Measurements from ENCODE around the gene LRP5. TPM values are rescaled to one million over a fixed set of nuclear protein-coding genes. Genes with fewer than 3 reads are reported as not detected.

The LRP5 gene
- total RNA-seq, 1 donor from 2014 or later: 20.2 TPM

DNA sequence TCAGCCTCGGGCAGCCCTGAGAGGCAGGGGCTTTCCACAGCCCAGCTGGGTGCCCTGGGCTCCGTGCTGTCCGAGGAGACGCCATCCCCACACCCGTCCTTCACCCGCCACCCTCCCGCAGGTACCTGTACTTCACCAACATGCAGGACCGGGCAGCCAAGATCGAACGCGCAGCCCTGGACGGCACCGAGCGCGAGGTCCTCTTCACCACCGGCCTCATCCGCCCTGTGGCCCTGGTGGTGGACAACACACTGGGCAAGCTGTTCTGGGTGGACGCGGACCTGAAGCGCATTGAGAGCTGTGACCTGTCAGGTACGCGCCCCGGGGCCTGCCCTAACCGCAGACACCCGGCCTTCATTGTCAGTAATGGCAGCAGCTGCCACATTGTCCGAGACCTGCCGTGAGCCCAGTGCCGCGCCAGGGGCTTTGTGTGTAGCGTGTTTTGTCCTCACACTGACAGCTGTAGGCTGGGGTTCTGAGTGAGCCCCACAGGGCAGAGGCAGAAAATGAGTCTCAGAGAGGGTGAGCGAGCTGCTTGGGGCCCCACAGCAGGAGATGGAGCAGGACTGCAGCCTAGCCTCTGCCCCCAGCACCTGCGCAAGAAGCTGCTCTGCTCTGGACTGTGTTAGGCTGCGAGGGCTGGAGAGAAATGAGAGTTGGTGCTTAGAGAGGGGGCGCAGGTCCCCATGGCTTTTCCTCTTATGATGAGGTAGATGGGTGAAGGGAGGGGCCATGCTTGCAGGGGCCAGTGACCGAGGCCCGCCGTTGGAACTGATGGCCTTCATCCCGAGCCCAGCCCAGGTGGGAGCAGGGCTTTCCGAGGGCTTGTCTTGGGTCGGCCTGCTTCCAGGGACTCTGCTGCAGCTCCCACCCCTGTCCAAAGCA, 112.8 kb downstream of the LRP5 start:
- H3K4me3 Mint-ChIP-seq (ENCODE audit: unreplicated experiment): no peak overlapping the region
- peaks cover 6% of the 10 kb centered on the region for H3K9me3 Mint-ChIP-seq (ENCODE audit: unreplicated experiment)
- TF ChIP-seq EZH2 (IDR thresholded peaks at IDR 0.05; ENCODE audit: insufficient read depth, low read length): no peak
- no peak for TF ChIP-seq CTCF (IDR thresholded peaks at IDR 0.05; ENCODE audit: insufficient read depth, low read depth, low read length)
- H3K27me3 Mint-ChIP-seq (ENCODE audit: low read depth, unreplicated experiment): no peaks in the 10 kb centered on the region
- no peaks in the 10 kb centered on the region for H3K4me1 Mint-ChIP-seq (ENCODE audit: low read depth, unreplicated experiment)
- H3K36me3 Mint-ChIP-seq (ENCODE audit: low read depth, unreplicated experiment): peaks cover 26% of the 10 kb centered on the region
- Histone ChIP-seq H3K9ac (ENCODE audit: low read length) (no peak overlapping the region), H3K4me1 (ENCODE audit: insufficient read depth, low read length) (no peaks in the 10 kb centered on the region), H3K27ac (ENCODE audit: low read depth, low read length) (no peak overlapping the region), H3K4me3 (ENCODE audit: insufficient read depth, low read depth, low read length) (no peak overlapping the region), H3K36me3 (ENCODE audit: insufficient read depth, low read length) (peaks cover 4% of the 10 kb centered on the region), H3K27me3 (ENCODE audit: insufficient read depth, low read length) (no peaks in the 10 kb centered on the region), H3K4me2 (ENCODE audit: low read length) (no peak overlapping the region), H4K20me1 (ENCODE audit: insufficient read depth, low read length) (peaks cover 12% of the 10 kb centered on the region), H3K9me3 (ENCODE audit: insufficient read depth, low read depth, low read length) (peaks cover 9% of the 10 kb centered on the region), H2AFZ (ENCODE audit: low read depth, low read length) (no peak overlapping the region), H3K79me2 (ENCODE audit: insufficient read depth, low read length) (peaks cover 2% of the 10 kb centered on the region)
- FAIRE-seq: no peak
- H3K27ac Mint-ChIP-seq (ENCODE audit: unreplicated experiment): no peak overlapping the region
- DNase-seq (ENCODE audit: low read depth): no peak

DNA sequence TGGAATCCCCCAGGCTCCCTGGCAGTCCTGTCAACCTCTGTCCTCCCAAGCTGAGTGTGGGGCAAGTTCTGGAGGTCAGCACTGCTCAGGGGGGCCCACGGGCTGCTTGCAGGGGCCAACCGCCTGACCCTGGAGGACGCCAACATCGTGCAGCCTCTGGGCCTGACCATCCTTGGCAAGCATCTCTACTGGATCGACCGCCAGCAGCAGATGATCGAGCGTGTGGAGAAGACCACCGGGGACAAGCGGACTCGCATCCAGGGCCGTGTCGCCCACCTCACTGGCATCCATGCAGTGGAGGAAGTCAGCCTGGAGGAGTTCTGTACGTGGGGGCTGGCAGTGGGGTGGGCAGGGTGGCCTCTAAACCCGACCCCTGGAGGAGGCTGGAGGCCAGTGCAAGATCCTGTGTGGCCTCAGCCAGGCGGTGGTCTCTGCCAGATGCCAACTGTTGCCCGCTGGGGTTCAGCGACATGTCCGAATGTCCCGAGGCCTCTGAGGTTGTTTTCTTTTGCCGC, 113.5 kb downstream of the LRP5 start:
- H3K9ac ChIP-seq (ENCODE audit: low read length): no peak overlapping the region
- no peak overlapping the region for H3K4me3 ChIP-seq (ENCODE audit: insufficient read depth, low read depth, low read length)
- H3K36me3 ChIP-seq (ENCODE audit: insufficient read depth, low read length): peaks cover 4% of the 10 kb centered on the region
- no peak for FAIRE-seq
- Mint-ChIP-seq H3K27ac (ENCODE audit: unreplicated experiment) (no peak overlapping the region), H3K9me3 (ENCODE audit: unreplicated experiment) (peaks cover 10% of the 10 kb centered on the region), H3K27me3 (ENCODE audit: low read depth, unreplicated experiment) (no peaks in the 10 kb centered on the region), H3K4me3 (ENCODE audit: unreplicated experiment) (no peak overlapping the region), H3K4me1 (ENCODE audit: low read depth, unreplicated experiment) (no peaks in the 10 kb centered on the region), H3K36me3 (ENCODE audit: low read depth, unreplicated experiment) (peaks cover 31% of the 10 kb centered on the region)
- H2AFZ ChIP-seq (ENCODE audit: low read depth, low read length): no peak overlapping the region
- no peak for DNase-seq (ENCODE audit: low read depth)
- H3K9me3 ChIP-seq (ENCODE audit: insufficient read depth, low read depth, low read length): peaks cover 9% of the 10 kb centered on the region
- peaks cover 12% of the 10 kb centered on the region for H4K20me1 ChIP-seq (ENCODE audit: insufficient read depth, low read length)
- TF ChIP-seq CTCF (IDR thresholded peaks at IDR 0.05; ENCODE audit: insufficient read depth, low read depth, low read length) (no peak), EZH2 (IDR thresholded peaks at IDR 0.05; ENCODE audit: insufficient read depth, low read length) (no peak)
- H3K27ac ChIP-seq (ENCODE audit: low read depth, low read length): no peak overlapping the region
- H3K4me1 ChIP-seq (ENCODE audit: insufficient read depth, low read length): no peaks in the 10 kb centered on the region
- no peak overlapping the region for H3K4me2 ChIP-seq (ENCODE audit: low read length)
- no peaks in the 10 kb centered on the region for H3K79me2 ChIP-seq (ENCODE audit: insufficient read depth, low read length)
- H3K27me3 ChIP-seq (ENCODE audit: insufficient read depth, low read length): no peaks in the 10 kb centered on the region

GRCh38 chr11:68429661-68430060, 117.3 kb downstream of the LRP5 start:
- no peak for FAIRE-seq
- no peak overlapping the region for H3K4me3 Mint-ChIP-seq (ENCODE audit: unreplicated experiment)
- no peak overlapping the region for H3K4me3 ChIP-seq (ENCODE audit: insufficient read depth, low read depth, low read length)

More at GRCh38 chr11:68429661-68430060, 117.3 kb downstream of the LRP5 start:
- Histone ChIP-seq H3K4me2 (ENCODE audit: low read length) (no peak overlapping the region), H3K9ac (ENCODE audit: low read length) (no peak overlapping the region), H3K79me2 (ENCODE audit: insufficient read depth, low read length) (no peaks in the 10 kb centered on the region), H4K20me1 (ENCODE audit: insufficient read depth, low read length) (no peaks in the 10 kb centered on the region), H3K36me3 (ENCODE audit: insufficient read depth, low read length) (peaks cover 4% of the 10 kb centered on the region), H3K9me3 (ENCODE audit: insufficient read depth, low read depth, low read length) (peaks cover 9% of the 10 kb centered on the region), H2AFZ (ENCODE audit: low read depth, low read length) (no peak overlapping the region), H3K27ac (ENCODE audit: low read depth, low read length) (no peak overlapping the region), H3K27me3 (ENCODE audit: insufficient read depth, low read length) (no peaks in the 10 kb centered on the region), H3K4me1 (ENCODE audit: insufficient read depth, low read length) (no peaks in the 10 kb centered on the region)
- H3K4me1 Mint-ChIP-seq (ENCODE audit: low read depth, unreplicated experiment): no peaks in the 10 kb centered on the region
- TF ChIP-seq EZH2 (IDR thresholded peaks at IDR 0.05; ENCODE audit: insufficient read depth, low read length): no peak
- no peak for TF ChIP-seq CTCF (IDR thresholded peaks at IDR 0.05; ENCODE audit: insufficient read depth, low read depth, low read length)
- H3K27me3 Mint-ChIP-seq (ENCODE audit: low read depth, unreplicated experiment): no peaks in the 10 kb centered on the region
- H3K27ac Mint-ChIP-seq (ENCODE audit: unreplicated experiment): no peak overlapping the region
- no peak for DNase-seq (ENCODE audit: low read depth)
- peaks cover 10% of the 10 kb centered on the region for H3K9me3 Mint-ChIP-seq (ENCODE audit: unreplicated experiment)
- H3K36me3 Mint-ChIP-seq (ENCODE audit: low read depth, unreplicated experiment): peaks cover 40% of the 10 kb centered on the region

Data from astrocyte (in vitro differentiated cells and primary cell).